DLD1 (cell line): ENCODE data around the gene SMARCC1.

Experiments
- in situ Hi-C: cut with HindIII; loops from 2 replicates; pipeline ENCODE4 v1.10.0; 2017; ENCODE audit warnings: low sequenced_read_pairs

The SMARCC1 gene

GRCh38 chr3:47592066-47592795 is 189.5 kb downstream of the SMARCC1 start:
- in situ Hi-C loops, result no loop called here

GRCh38 chr3:47590216-47590615 is 191.5 kb downstream of the SMARCC1 start:
- in situ Hi-C loops, result no loop called here

GRCh38 chr3:47588587-47588986 is 193.1 kb downstream of the SMARCC1 start:
- in situ Hi-C loops, result no loop called here

- in situ Hi-C loops, result no loop called here
These were observed 193.6 kb downstream of the SMARCC1 start for GRCh38 chr3:47588053-47588452.

- in situ Hi-C loops, result no loop called here
These were observed 194.9 kb downstream of the SMARCC1 start for GRCh38 chr3:47586746-47587145.

GRCh38 chr3:47583320-47584075 is 198.2 kb downstream of the SMARCC1 start:
- in situ Hi-C loops, result no loop called here

- in situ Hi-C loops, result no loop called here
These were observed 199.9 kb downstream of the SMARCC1 start for GRCh38 chr3:47581835-47582234.

GRCh38 chr3:47581422-47581821 is 200.3 kb downstream of the SMARCC1 start:
- in situ Hi-C loops, result no loop called here

- in situ Hi-C loops, result no loop called here
These were observed 201.2 kb downstream of the SMARCC1 start for GRCh38 chr3:47580481-47580880.

- in situ Hi-C loops, result no loop called here
These were observed 201.8 kb downstream of the SMARCC1 start for GRCh38 chr3:47579875-47580274.

GRCh38 chr3:47578691-47579632 is 202.7 kb downstream of the SMARCC1 start, which contains the start of gene CSPG5:
Gene CSPG5, minus strand, starts transcription at chr3:47578865. Its CDS starts 172 bp downstream, at chr3:47578693.
- in situ Hi-C loops, result no loop called here

- in situ Hi-C loops, result no loop called here
These were observed 203.5 kb downstream of the SMARCC1 start for GRCh38 chr3:47578119-47578632.

GRCh38 chr3:47577583-47578118 is 204.0 kb downstream of the SMARCC1 start:
- in situ Hi-C loops, result no loop called here

GRCh38 chr3:47573190-47574172 is 208.2 kb downstream of the SMARCC1 start:
- in situ Hi-C loops, result no loop called here

- in situ Hi-C loops, result no loop called here
These were observed 210.1 kb downstream of the SMARCC1 start for GRCh38 chr3:47571391-47572175.

- in situ Hi-C loops, result no loop called here
These were observed 212.8 kb downstream of the SMARCC1 start for GRCh38 chr3:47568901-47569300.

GRCh38 chr3:47567149-47567548 is 214.5 kb downstream of the SMARCC1 start:
- in situ Hi-C loops, result no loop called here

GRCh38 chr3:47566667-47567066 is 215.0 kb downstream of the SMARCC1 start:
- in situ Hi-C loops, result no loop called here
